BJ (cell line): ENCODE data around the gene FGF1. TPM values are rescaled to one million over a fixed set of nuclear protein-coding genes. Genes with fewer than 3 reads are reported as not detected.

Experiments used
- CTCF ChIA-PET: fragments of 350-600 bp; formaldehyde crosslinking; extraction: SDS; loops from one replicate; lab custom pipeline; 2021; ENCODE audit warnings: antibody characterized with exemption, inconsistent platforms; lab: Yijun Ruan, JAX
- POLR2A ChIA-PET: fragments of 300-600 bp; sonication (Branson Sonifier 250); formaldehyde crosslinking; extraction: SDS; loops from one replicate; lab custom pipeline; 2021; ENCODE audit warnings: antibody characterized with exemption; lab: Charles Lee
- DNase-seq: peaks from one replicate; pipeline ENCODE4 v3.0.0-alpha.2; 2011; ENCODE audit warnings: low read depth
- H3K27me3 ChIP-seq: 2 replicates; pipeline ENCODE4 v1.6.0; 2011; ENCODE audit warnings: low read length; ENCODE audit not compliant: control insufficient read depth, insufficient read depth
- H3K36me3 ChIP-seq: 2 replicates; pipeline ENCODE4 v1.5.1; 2011; ENCODE audit warnings: low read length; ENCODE audit not compliant: control insufficient read depth, insufficient read depth
- H3K4me3 ChIP-seq: 2 replicates; pipeline ENCODE4 v1.5.1; 2011; ENCODE audit warnings: low read depth, mild to moderate bottlenecking, control low read depth, low read length
- polyA plus RNA-seq: library from polyadenylated mRNA; depleted of rRNA; stranded (reverse); fragments of >200 nt; gene quantifications from 2 replicates; pipeline ENCODE4 v1.2.3, GENCODE V29; 2011
- TF ChIP-seq, protein P1 (sequence below): IDR thresholded peaks from 2 replicates; pipeline ENCODE4 v1.5.1; 2011; ENCODE audit warnings: low read depth, mild to moderate bottlenecking, control low read depth, inconsistent platforms, low read length, moderate library complexity; ENCODE audit not compliant: insufficient read depth

Gene FGF1
- polyA plus RNA-seq, 1 experiment = 14.8 TPM

DNA sequence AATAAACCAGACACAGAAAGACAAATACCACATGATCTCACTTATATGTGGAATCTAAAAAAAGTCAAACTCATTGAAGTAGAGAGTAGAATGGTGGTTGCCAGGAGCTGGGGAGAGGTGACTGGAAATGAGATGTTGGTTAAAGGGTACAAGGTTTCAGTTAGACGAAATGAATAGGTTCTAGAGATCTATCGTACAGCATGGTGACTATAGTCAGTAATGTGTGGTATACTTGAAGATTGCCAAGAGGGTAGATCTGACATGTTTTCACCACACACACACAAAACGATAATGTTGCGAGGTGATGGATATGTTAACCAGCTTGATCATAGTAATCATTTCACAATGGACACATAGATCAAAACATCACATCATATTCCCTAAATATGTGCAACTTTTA, 46.4 kb downstream of the FGF1 start:
- TF ChIP-seq, protein P1, sequence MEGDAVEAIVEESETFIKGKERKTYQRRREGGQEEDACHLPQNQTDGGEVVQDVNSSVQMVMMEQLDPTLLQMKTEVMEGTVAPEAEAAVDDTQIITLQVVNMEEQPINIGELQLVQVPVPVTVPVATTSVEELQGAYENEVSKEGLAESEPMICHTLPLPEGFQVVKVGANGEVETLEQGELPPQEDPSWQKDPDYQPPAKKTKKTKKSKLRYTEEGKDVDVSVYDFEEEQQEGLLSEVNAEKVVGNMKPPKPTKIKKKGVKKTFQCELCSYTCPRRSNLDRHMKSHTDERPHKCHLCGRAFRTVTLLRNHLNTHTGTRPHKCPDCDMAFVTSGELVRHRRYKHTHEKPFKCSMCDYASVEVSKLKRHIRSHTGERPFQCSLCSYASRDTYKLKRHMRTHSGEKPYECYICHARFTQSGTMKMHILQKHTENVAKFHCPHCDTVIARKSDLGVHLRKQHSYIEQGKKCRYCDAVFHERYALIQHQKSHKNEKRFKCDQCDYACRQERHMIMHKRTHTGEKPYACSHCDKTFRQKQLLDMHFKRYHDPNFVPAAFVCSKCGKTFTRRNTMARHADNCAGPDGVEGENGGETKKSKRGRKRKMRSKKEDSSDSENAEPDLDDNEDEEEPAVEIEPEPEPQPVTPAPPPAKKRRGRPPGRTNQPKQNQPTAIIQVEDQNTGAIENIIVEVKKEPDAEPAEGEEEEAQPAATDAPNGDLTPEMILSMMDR = no peak
- Histone ChIP-seq H3K36me3 (no peaks in the 10 kb centered on the region), H3K4me3 (no peak overlapping the region), H3K27me3 (no peaks in the 10 kb centered on the region)
- no peak for DNase-seq
- POLR2A ChIA-PET = no interaction called here
- CTCF ChIA-PET = interaction anchor here (1.6 kb wide), 1 partner anchor 16 kb away, joined by 4 read pairs; no protein-coding TSS in a partner anchor

GRCh38 chr5:142637871-142638270, 48.0 kb downstream of the FGF1 start:
- DNase-seq = no peak
- H3K27me3 ChIP-seq = no peaks in the 10 kb centered on the region
- no peak overlapping the region for H3K4me3 ChIP-seq
- TF ChIP-seq, protein P1 = no peak
- ChIA-PET POLR2A (no interaction called here), CTCF (interaction anchor here (0.7 to 1.6 kb wide), 4 partner anchors 9 to 76 kb away, joined by 3 to 6 read pairs (median 3); no protein-coding TSS in a partner anchor)
- H3K36me3 ChIP-seq = no peaks in the 10 kb centered on the region

GRCh38 chr5:142636698-142637324, 49.1 kb downstream of the FGF1 start:
- ChIA-PET POLR2A (no interaction called here), CTCF (interaction anchor here (1.1 to 1.4 kb wide), 3 partner anchors 8 to 19 kb away, joined by 3 to 5 read pairs (median 5); no protein-coding TSS in a partner anchor)
- Histone ChIP-seq H3K36me3 (no peaks in the 10 kb centered on the region), H3K4me3 (no peak overlapping the region), H3K27me3 (no peaks in the 10 kb centered on the region)
- TF ChIP-seq, protein P1 = no peak
- no peak for DNase-seq

DNA sequence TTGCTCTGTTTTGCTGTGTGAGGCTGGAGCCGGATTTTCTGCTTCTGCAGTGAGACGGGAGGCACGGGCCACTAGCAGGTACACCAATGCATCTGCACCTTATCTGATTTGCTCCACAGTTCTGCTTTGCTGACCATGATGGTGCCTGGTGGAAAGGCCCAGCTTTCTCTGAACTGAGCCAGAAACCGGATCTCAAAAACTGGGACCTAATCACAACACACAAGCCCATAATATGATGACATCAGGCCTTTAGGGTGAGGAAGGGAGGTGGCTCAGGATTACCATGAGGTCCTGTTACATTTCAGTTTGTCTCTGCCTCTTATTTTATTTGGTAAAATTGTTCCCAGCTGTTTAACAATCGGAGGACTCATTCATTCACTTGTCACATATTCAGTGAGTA, 49.8 kb downstream of the FGF1 start:
- no peak overlapping the region for H3K4me3 ChIP-seq
- ChIA-PET POLR2A (no interaction called here), CTCF (interaction anchor here (1.3 to 1.4 kb wide), 2 partner anchors 9 to 20 kb away, joined by 5 read pairs; no protein-coding TSS in a partner anchor)
- no peaks in the 10 kb centered on the region for H3K36me3 ChIP-seq
- H3K27me3 ChIP-seq = no peaks in the 10 kb centered on the region
- DNase-seq = no peak
- TF ChIP-seq, protein P1 = no peak

- Histone ChIP-seq H3K4me3 (no peak overlapping the region), H3K27me3 (no peaks in the 10 kb centered on the region), H3K36me3 (no peaks in the 10 kb centered on the region)
- no peak for DNase-seq
- CTCF ChIA-PET = interaction anchor here (1.0 to 1.5 kb wide), 4 partner anchors 10 to 79 kb away, joined by 3 to 5 read pairs (median 4); no protein-coding TSS in a partner anchor
- POLR2A ChIA-PET = interaction anchor here (0.6 kb wide), 1 partner anchor 9 kb away, joined by 7 read pairs; no protein-coding TSS in a partner anchor
- TF ChIP-seq, protein P1 = no peak
These were observed 51.5 kb downstream of the FGF1 start for GRCh38 chr5:142634216-142635011.
